ENCODE data around the gene ACTR3.
A peak's percentile ranks its signal among the peaks of the same experiment; 100 is the strongest.
"Not testable (repeated sequence)": the region's sequence is repeated elsewhere in the genome, so short reads cannot be mapped to it uniquely, and the experiment has no call there.

ACTR3 gene

GRCh38 chr2:113937501-113937900 lies 47.6 kb downstream of the ACTR3 start:
- H3K9me3 ChIP-seq: 0 out of 2 replicates have a peak, but pooled peaks cover 2% of the 10 kb centered on the region
- H3K36me3 ChIP-seq (replicated peaks): peaks cover 57% of the 10 kb centered on the region
- in situ Hi-C loops (cut with MboI; ENCODE audit: low sequenced_read_pairs): no loop called here
- no peak overlapping the region for H3K4me3 ChIP-seq
- no peaks in the 10 kb centered on the region for H3K4me1 ChIP-seq
- no peaks in the 10 kb centered on the region for H3K27me3 ChIP-seq (ENCODE audit: low read depth)
- no peak for DNase-seq (ENCODE audit: low spot score in 2 of 2)

GRCh38 chr2:113940891-113941290 lies 51.0 kb downstream of the ACTR3 start:
- H3K9me3 ChIP-seq: 0 out of 2 replicates have a peak, but pooled peaks cover 2% of the 10 kb centered on the region
- no peak overlapping the region for H3K4me3 ChIP-seq
- no peaks in the 10 kb centered on the region for H3K4me1 ChIP-seq
- no peaks in the 10 kb centered on the region for H3K27me3 ChIP-seq (ENCODE audit: low read depth)
- no peak for DNase-seq (ENCODE audit: low spot score in 2 of 2)
- in situ Hi-C loops (cut with MboI; ENCODE audit: low sequenced_read_pairs): no loop called here
- H3K36me3 ChIP-seq (replicated peaks): peaks cover 53% of the 10 kb centered on the region

DNA sequence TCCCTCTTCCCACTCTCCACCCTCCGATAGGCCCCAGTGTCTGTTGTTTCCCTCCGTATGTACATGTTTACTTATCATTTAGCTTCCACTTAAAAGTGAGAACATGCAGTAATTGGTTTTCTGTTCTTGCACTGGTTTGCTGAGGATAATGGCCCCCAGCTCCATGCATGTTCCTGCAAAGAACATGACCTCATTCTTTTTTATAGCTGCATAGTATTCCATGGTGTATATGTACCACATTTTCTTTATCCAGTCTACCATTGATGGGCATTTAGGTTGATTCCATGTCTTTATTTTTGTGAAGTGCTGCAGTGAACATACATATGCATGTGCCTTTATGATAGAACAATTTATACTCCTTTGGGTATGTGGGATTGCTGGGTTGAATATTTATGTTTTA lies 55.9 kb downstream of the ACTR3 start:
- in situ Hi-C loops (cut with MboI; ENCODE audit: low sequenced_read_pairs); H3K4me1 ChIP-seq; H3K4me3 ChIP-seq; DNase-seq (ENCODE audit: low spot score in 2 of 2); H3K9me3 ChIP-seq; H3K27me3 ChIP-seq (ENCODE audit: low read depth): not testable (repeated sequence)
- peaks cover 40% of the 10 kb centered on the region for H3K36me3 ChIP-seq (replicated peaks)

GRCh38 chr2:113950906-113951305 lies 61.0 kb downstream of the ACTR3 start:
- H3K4me1 ChIP-seq; H3K4me3 ChIP-seq; DNase-seq (ENCODE audit: low spot score in 2 of 2); H3K9me3 ChIP-seq; H3K27me3 ChIP-seq (ENCODE audit: low read depth); in situ Hi-C loops (cut with MboI; ENCODE audit: low sequenced_read_pairs): not testable (repeated sequence)
- H3K36me3 ChIP-seq (replicated peaks): peaks cover 53% of the 10 kb centered on the region

GRCh38 chr2:113961000-113961399 lies 71.1 kb downstream of the ACTR3 start:
- Histone ChIP-seq H3K4me1 (no peaks in the 10 kb centered on the region), H3K9me3 (no peaks in the 10 kb centered on the region), H3K27me3 (ENCODE audit: low read depth) (no peaks in the 10 kb centered on the region), H3K36me3 (replicated peaks) (peaks cover 13% of the 10 kb centered on the region), H3K4me3 (no peak overlapping the region)
- in situ Hi-C loops (cut with MboI; ENCODE audit: low sequenced_read_pairs): no loop called here
- no peak for DNase-seq (ENCODE audit: low spot score in 2 of 2)

DNA sequence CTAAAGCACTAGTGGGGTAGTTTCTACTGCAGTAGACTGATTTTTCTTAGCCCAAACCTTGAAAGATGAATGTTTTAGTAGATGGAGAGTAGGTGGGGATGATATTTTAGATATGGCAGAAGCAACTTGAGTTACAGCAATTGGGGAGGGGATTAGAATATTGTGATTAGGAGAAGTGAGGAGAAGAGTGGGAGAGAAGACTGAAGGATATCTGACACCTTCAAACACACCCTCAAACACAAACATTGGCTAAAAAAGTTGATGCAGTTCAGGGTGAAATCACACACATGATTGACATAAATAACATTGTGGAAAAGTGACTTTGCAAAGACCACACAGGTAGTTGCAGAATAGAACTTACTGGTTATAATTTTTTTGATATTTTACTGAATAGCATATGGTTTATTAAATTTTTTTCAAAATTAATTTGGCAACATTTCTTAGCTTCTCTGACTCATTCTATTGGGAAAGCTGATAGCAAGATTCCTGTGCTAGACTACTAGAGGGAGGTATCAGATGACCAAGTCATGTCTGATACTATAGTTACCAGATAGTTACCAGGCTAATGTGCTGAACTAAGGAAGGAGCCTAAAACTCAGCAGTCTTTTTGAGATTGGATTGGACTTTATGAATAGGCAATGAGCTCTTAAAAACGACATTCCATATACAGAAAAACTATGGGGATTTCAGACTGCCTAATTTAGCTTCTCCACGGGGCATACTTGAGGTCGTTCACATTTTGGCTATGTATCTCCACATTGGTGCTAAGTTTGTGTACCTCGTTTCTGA lies 73.0 kb downstream of the ACTR3 start:
- Histone ChIP-seq H3K4me3 (no peak overlapping the region), H3K4me1 (no peaks in the 10 kb centered on the region), H3K9me3 (no peaks in the 10 kb centered on the region), H3K27me3 (ENCODE audit: low read depth) (no peaks in the 10 kb centered on the region), H3K36me3 (replicated peaks) (peaks cover 3% of the 10 kb centered on the region; the same call in 1 of the 2 replicates)
- no peak for DNase-seq (ENCODE audit: low spot score in 2 of 2)
- in situ Hi-C loops (cut with MboI; ENCODE audit: low sequenced_read_pairs): no loop called here

DNA sequence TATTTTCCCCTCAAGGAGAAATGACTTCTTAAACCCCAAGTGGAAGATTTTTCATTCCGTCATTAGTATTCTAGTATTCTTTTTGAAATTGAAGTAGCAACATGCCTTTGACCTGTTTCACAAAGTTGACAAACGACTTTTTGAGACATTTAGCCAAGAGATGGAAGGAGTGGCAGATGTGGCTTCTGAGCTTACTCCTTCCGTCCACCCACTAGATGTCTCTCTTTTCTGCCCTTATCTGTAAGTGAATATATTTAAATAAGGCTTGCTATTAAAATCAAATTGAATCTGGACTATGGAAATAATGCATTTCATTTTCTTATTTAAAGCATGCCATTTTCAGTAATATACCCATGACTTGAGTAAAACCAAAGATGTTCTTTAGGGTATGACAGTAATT lies 74.1 kb downstream of the ACTR3 start:
- in situ Hi-C loops (cut with MboI; ENCODE audit: low sequenced_read_pairs): no loop called here
- no peak for DNase-seq (ENCODE audit: low spot score in 2 of 2)
- H3K36me3 ChIP-seq (replicated peaks): peaks cover 3% of the 10 kb centered on the region; the same call in 1 of the 2 replicates
- no peaks in the 10 kb centered on the region for H3K4me1 ChIP-seq
- H3K27me3 ChIP-seq (ENCODE audit: low read depth): no peaks in the 10 kb centered on the region
- no peak overlapping the region for H3K4me3 ChIP-seq
- no peaks in the 10 kb centered on the region for H3K9me3 ChIP-seq

DNA sequence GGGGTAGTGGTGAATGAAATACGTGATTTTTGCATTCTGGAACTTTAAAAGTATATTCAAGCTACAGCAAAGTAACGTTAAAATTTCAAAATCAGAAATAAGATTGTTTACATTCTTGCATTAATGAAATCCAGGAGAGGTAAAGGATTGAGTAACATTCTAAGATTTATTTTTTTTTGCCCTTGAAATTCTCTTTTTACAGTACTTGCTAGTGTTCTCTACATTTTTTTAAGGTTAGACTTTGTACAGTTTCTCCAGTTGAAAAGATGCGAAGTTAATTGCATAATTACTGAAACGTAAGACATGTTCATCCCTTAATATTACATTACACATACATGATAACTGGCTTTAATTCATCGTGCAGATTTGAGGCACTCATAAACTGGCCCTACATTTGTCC lies 74.5 kb downstream of the ACTR3 start:
- no peak for DNase-seq (ENCODE audit: low spot score in 2 of 2)
- H3K36me3 ChIP-seq (replicated peaks): peaks cover 3% of the 10 kb centered on the region; the same call in 1 of the 2 replicates
- H3K4me3 ChIP-seq: no peak overlapping the region
- in situ Hi-C loops (cut with MboI; ENCODE audit: low sequenced_read_pairs): no loop called here
- no peaks in the 10 kb centered on the region for H3K4me1 ChIP-seq
- no peaks in the 10 kb centered on the region for H3K9me3 ChIP-seq
- no peaks in the 10 kb centered on the region for H3K27me3 ChIP-seq (ENCODE audit: low read depth)

DNA sequence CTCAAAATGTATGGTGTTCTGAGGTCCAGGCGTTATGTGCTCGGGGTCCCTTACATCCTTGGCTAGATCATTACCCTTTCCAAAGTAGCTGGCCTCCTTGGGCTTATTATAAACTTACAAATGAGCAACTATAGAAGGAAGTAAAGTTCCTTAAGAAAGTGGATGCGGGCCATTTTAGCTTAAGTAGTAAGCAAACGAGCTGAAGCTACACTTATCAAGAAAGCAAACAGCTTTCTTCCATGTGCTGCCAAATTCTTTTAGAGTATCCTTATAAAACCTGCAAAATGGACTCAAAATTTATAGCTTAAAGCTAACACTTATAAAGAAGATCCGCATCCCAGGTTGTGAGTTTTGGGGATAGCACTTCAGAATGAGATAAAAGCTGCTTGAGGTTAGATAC lies 75.3 kb downstream of the ACTR3 start:
- H3K4me1 ChIP-seq: no peaks in the 10 kb centered on the region
- in situ Hi-C loops (cut with MboI; ENCODE audit: low sequenced_read_pairs): no loop called here
- no peaks in the 10 kb centered on the region for H3K27me3 ChIP-seq (ENCODE audit: low read depth)
- H3K9me3 ChIP-seq: no peaks in the 10 kb centered on the region
- H3K4me3 ChIP-seq: no peak overlapping the region
- DNase-seq (ENCODE audit: low spot score in 2 of 2): no peak
- H3K36me3 ChIP-seq (replicated peaks): peaks cover 3% of the 10 kb centered on the region; the same call in 1 of the 2 replicates

DNA sequence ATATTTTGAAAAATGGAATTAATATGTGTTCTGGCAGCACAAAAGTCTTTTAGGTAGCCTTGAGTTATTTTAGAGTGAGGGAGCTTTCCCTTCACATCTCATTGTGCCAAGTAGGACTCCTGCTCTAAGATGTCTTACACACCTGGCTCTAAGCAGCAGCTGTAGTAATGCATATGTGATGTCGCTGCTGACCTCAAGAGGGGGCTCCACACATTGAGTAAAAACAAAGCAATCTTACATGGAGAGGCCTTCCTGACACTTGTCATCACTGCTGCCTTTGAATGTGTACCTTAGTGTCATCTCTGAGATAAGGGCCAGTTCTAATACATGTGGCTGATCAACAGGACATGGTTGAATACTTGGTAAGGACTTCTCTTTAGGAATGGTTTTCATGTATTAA lies 75.8 kb downstream of the ACTR3 start:
- H3K36me3 ChIP-seq (replicated peaks): peaks cover 3% of the 10 kb centered on the region; the same call in 1 of the 2 replicates
- no peak overlapping the region for H3K4me3 ChIP-seq
- H3K27me3 ChIP-seq (ENCODE audit: low read depth): no peaks in the 10 kb centered on the region
- H3K4me1 ChIP-seq: no peaks in the 10 kb centered on the region
- in situ Hi-C loops (cut with MboI; ENCODE audit: low sequenced_read_pairs): no loop called here
- peak; percentile 22 to 47 for DNase-seq (ENCODE audit: low spot score in 2 of 2)
- H3K9me3 ChIP-seq: no peaks in the 10 kb centered on the region

- Histone ChIP-seq H3K27me3 (ENCODE audit: low read depth) (no peaks in the 10 kb centered on the region), H3K36me3 (replicated peaks) (peaks cover 3% of the 10 kb centered on the region; the same call in 1 of the 2 replicates), H3K4me1 (no peaks in the 10 kb centered on the region), H3K4me3 (no peak overlapping the region), H3K9me3 (no peaks in the 10 kb centered on the region)
- in situ Hi-C loops (cut with MboI; ENCODE audit: low sequenced_read_pairs): no loop called here
- no peak for DNase-seq (ENCODE audit: low spot score in 2 of 2)
Observed at GRCh38 chr2:113966171-113966570, 76.3 kb downstream of the ACTR3 start.

DNA sequence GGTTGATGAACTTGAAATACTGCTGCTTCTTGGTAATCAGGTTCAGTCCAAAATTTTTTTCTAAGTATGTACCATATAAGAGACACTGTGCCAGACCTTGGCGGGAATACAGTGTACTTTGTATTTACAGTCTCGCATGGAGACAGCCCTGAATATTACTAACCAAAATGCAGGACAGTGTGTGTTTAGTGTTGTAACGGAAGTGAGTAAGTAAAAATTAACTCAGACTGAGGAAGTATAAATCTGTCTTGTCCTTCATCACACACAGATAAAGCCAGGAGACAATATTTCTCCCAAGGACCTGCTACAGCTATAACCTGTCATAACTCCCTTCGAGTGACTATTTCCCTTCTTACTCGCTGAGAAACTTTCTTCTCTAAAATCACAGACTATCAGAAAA lies 76.9 kb downstream of the ACTR3 start:
- no peak for DNase-seq (ENCODE audit: low spot score in 2 of 2)
- in situ Hi-C loops (cut with MboI; ENCODE audit: low sequenced_read_pairs): no loop called here
- Histone ChIP-seq H3K27me3 (ENCODE audit: low read depth) (no peaks in the 10 kb centered on the region), H3K36me3 (replicated peaks) (peaks cover 3% of the 10 kb centered on the region; the same call in 1 of the 2 replicates), H3K9me3 (no peaks in the 10 kb centered on the region), H3K4me1 (no peaks in the 10 kb centered on the region), H3K4me3 (no peak overlapping the region)

DNA sequence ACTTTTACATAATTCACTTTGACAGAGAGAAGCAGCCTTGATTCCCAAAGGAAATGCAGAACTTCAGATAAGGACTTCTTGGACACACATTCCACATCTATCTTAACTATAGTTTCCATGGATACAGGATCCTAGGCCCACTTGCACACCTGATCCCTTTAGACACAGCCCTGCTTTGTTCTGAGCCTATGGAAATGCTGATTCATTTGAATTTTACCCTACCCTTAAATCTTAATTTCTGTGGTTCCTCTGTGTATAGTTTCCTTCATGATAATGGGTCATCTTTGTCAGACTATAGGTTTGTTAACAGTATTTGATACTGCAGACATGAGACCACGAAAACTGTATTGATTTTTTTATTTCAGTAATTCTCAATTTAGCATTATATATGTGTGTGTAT lies 77.4 kb downstream of the ACTR3 start:
- no peak for DNase-seq (ENCODE audit: low spot score in 2 of 2)
- H3K9me3 ChIP-seq: no peaks in the 10 kb centered on the region
- in situ Hi-C loops (cut with MboI; ENCODE audit: low sequenced_read_pairs): no loop called here

DNA sequence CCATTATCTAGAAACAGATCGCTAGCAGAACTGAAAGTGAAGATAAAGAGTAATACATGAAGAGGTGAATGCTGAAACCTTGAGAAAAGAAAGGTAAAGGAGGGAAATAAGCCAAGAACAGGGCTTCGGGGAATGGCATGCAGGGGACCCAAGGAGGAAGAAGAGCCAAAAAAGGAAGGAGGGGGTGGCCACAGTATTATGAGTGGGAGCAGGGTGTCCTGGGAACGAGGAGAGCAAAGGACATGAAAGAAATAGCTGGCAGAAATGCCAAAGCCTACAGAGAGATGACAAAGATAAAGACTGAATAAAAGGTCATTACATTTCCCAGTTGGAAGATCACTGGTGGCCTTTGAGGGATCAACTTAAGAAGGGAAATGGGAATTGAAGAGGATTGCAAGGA lies 82.9 kb downstream of the ACTR3 start:
- Histone ChIP-seq H3K36me3 (replicated peaks) (no peaks in the 10 kb centered on the region), H3K4me1 (no peaks in the 10 kb centered on the region), H3K9me3 (no peaks in the 10 kb centered on the region), H3K27me3 (ENCODE audit: low read depth) (no peaks in the 10 kb centered on the region), H3K4me3 (no peak overlapping the region)
- in situ Hi-C loops (cut with MboI; ENCODE audit: low sequenced_read_pairs): no loop called here
- DNase-seq (ENCODE audit: low spot score in 2 of 2): no peak

More for the DNA sequence above, 77.4 kb downstream of the ACTR3 start:
- Histone ChIP-seq H3K27me3 (ENCODE audit: low read depth) (no peaks in the 10 kb centered on the region), H3K4me3 (no peak overlapping the region), H3K4me1 (no peaks in the 10 kb centered on the region), H3K36me3 (replicated peaks) (peaks cover 3% of the 10 kb centered on the region; the same call in 1 of the 2 replicates)

All from HAP-1 (cell line).